GM12892 (cell line): ENCODE data around the gene TMEM223.

ENCODE experiments used
- POLR2A ChIP-seq: IDR thresholded peaks from 2 replicates; pipeline ENCODE4 v1.6.1; 2011; ENCODE audit warnings: low read depth, low read length, control low read depth
- TAF1 ChIP-seq: IDR thresholded peaks from 2 replicates; pipeline ENCODE4 v1.6.1; 2011; ENCODE audit warnings: low read depth, mild to moderate bottlenecking, control low read depth, low read length, borderline replicate concordance

DNA sequence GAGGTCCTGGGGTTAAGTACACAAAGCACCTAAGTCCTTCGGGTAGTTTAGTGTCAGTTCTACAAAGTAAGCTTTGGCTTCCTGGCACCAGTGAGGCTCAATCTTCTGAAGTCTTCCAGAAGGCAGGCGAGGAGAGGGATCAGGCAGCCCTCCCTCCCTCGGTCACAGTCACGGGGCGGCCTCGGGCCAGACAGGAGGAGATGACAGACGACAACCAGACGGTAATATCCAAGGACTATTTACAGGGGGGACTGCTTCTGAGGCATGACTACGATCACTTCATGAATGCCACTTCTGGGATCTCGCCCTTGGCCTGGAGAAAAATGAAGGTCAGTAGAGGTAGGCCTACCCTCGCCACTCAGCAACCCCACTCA, 383 bp upstream of the TMEM223 start:
- TF ChIP-seq POLR2A (no peak), TAF1 (no peak)
